Astrocyte (in vitro differentiated cells and primary cell): ENCODE data around the gene BACH2.

Experiments used
- EZH2 ChIP-seq: IDR thresholded peaks from 2 replicates; pipeline ENCODE4 v1.6.1; 2012; ENCODE audit warnings: mild to moderate bottlenecking, low read length, inconsistent platforms; ENCODE audit not compliant: insufficient read depth
- TF ChIP-seq, protein P1 (sequence below): IDR thresholded peaks from 2 replicates; pipeline ENCODE4 v1.5.1; 2011; ENCODE audit warnings: low read depth, mild to moderate bottlenecking, inconsistent platforms, low read length, moderate library complexity; ENCODE audit not compliant: insufficient read depth

DNA sequence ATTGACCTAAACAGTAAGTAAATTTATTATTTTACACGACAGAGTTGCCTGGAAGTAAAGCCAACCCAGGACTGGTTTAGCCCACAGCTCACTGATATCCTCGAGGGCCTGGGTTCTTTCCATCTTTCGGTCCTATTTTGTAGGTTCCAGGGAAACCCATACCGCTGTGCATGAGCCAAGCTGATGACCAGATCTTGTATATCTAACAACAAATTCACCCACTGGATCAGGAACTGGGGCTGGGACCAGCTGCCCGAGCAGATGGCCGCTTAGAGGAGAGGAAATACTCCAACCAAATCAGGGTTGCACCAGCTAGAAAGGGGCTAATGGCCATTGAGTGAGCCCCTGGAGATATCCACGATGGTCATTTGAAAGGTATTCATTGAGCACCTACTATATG lies 139.2 kb downstream of the BACH2 start:
- TF ChIP-seq, protein P1, sequence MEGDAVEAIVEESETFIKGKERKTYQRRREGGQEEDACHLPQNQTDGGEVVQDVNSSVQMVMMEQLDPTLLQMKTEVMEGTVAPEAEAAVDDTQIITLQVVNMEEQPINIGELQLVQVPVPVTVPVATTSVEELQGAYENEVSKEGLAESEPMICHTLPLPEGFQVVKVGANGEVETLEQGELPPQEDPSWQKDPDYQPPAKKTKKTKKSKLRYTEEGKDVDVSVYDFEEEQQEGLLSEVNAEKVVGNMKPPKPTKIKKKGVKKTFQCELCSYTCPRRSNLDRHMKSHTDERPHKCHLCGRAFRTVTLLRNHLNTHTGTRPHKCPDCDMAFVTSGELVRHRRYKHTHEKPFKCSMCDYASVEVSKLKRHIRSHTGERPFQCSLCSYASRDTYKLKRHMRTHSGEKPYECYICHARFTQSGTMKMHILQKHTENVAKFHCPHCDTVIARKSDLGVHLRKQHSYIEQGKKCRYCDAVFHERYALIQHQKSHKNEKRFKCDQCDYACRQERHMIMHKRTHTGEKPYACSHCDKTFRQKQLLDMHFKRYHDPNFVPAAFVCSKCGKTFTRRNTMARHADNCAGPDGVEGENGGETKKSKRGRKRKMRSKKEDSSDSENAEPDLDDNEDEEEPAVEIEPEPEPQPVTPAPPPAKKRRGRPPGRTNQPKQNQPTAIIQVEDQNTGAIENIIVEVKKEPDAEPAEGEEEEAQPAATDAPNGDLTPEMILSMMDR = no peak
- no peak for TF ChIP-seq EZH2
